HL-60/S4 (cell line): ENCODE results near the gene CABP4.

Experiments used
- in situ Hi-C: fragments of 300-500 bp; cut with MboI; formaldehyde crosslinking; loops from 2 replicates; pipeline ENCODE4 v1.14.3; 2022; ENCODE audit warnings: low sequenced_read_pairs

Gene CABP4

GRCh38 chr11:67494371-67495233 is 39.4 kb downstream of the CABP4 start:
- in situ Hi-C loops: no loop called here

GRCh38 chr11:67495234-67496005 is 40.3 kb downstream of the CABP4 start:
- in situ Hi-C loops: no loop called here

GRCh38 chr11:67496113-67496512 is 41.0 kb downstream of the CABP4 start:
- in situ Hi-C loops: no loop called here

GRCh38 chr11:67497656-67498291 is 42.6 kb downstream of the CABP4 start:
- in situ Hi-C loops: no loop called here

GRCh38 chr11:67498544-67498972 is 43.4 kb downstream of the CABP4 start:
- in situ Hi-C loops: no loop called here

GRCh38 chr11:67499808-67500483 is 44.8 kb downstream of the CABP4 start:
- in situ Hi-C loops: no loop called here

- in situ Hi-C loops: no loop called here
Measured at GRCh38 chr11:67500484-67500821, 45.3 kb downstream of the CABP4 start.

- in situ Hi-C loops: no loop called here
Measured at GRCh38 chr11:67500831-67501715, 45.9 kb downstream of the CABP4 start.

- in situ Hi-C loops: no loop called here
Measured at GRCh38 chr11:67501854-67502253, 46.7 kb downstream of the CABP4 start.

- in situ Hi-C loops: no loop called here
Measured at GRCh38 chr11:67502328-67502979, 47.3 kb downstream of the CABP4 start.

GRCh38 chr11:67503119-67504004 is 48.2 kb downstream of the CABP4 start:
- in situ Hi-C loops: no loop called here

GRCh38 chr11:67504005-67504949 is 49.1 kb downstream of the CABP4 start:
- in situ Hi-C loops: no loop called here

GRCh38 chr11:67504950-67505581 is 49.9 kb downstream of the CABP4 start, which contains the start of gene PITPNM1:
PITPNM1 (minus strand) TSS chr11:67505363; CDS start chr11:67504180, 1,183 bp downstream.
- in situ Hi-C loops: no loop called here

GRCh38 chr11:67505605-67506396 is 50.6 kb downstream of the CABP4 start:
- in situ Hi-C loops: no loop called here

GRCh38 chr11:67506426-67507051 is 51.4 kb downstream of the CABP4 start:
- in situ Hi-C loops: no loop called here
